Activated CD8-positive, alpha-beta memory T cell treated with anti-CD3 and anti-CD28 coated beads, Interleukin-2, amount 50 U/mL, for 24 hours (primary cell): ENCODE data around the gene HSPD1.
"Not testable (repeated sequence)": the region's sequence is repeated elsewhere in the genome, so short reads cannot be mapped to it uniquely, and the experiment has no call there.

Source experiments
- DNase-seq: peaks from one replicate; pipeline ENCODE4 v3.0.0-alpha.2; 2020; ENCODE audit errors: extremely low read depth

The HSPD1 gene

GRCh38 chr2:197496695-197497094 is 2.9 kb downstream of the HSPD1 start:
- DNase-seq = no peak

DNA sequence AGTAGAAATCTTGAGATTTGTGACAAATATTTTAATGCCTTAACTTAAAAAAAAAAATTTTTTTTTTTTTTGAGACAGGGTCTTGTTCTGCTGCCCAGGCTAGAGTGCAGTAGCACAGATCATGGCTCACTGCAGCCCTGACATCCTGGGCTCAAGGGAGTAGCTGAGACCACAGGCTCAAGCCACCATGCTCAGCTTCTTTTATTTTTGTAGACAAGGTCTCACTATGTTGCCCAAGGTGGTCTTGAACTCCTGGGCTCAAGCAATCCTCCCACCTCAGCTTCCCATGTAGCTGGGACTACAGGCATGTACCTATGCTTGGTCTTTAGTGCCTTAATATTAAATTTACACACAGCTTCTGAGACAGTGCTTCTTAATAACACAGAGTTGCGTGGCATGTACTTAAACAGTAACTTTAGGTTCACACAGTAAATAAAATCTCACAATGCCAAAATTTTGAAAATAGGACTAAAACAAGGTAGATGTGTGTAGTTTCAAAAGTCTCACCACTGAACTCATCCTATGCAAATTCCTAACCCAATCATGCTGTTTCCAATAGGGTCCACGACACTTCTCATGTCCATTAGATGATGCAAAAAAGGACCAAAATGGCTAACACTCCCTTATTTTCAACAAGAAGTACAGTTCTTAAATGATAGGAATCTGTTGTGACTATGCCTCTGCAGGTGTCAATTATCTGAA is 4.1 kb downstream of the HSPD1 start:
- no peak for DNase-seq

GRCh38 chr2:197487385-197487784 is 12.3 kb downstream of the HSPD1 start:
- DNase-seq = no peak

DNA sequence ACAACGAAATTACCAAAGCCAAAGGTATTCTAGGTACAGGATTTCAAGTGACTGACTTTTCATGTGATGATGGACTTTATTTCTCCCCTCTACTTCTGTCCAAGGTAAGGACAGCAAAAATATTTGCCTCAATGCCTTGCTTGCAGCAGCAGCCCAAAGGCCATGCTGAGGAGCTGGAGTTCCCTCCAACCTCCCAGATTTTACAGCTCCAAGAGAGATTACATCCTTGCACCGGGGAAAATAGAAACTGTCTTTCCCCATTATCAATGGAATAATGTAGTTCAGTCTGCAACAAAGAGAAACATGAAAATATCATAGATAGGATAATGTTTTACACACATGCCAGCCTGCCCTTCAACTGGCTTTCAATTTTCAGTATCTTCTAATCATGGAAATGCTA is 13.5 kb downstream of the HSPD1 start:
- no peak for DNase-seq

DNA sequence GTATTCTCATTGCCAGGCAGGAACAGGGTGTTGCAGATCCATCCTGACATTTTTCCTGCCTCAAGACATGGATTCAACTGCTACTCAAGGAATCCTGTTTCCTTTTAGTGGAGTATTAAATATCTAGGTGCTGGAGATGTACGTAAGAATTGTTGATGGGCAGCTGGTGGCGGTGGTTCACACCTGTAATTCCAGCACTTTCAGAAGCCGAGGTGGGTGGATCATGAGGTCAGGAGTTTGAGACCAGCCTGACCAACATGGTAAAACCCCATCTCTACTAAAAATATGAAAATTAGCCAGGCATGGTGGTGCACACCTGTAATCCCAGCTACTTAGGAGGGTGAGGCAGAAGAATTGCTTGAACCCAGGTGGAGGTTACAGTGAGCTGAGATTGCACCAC is 15.4 kb downstream of the HSPD1 start:
- DNase-seq = not testable (repeated sequence)

DNA sequence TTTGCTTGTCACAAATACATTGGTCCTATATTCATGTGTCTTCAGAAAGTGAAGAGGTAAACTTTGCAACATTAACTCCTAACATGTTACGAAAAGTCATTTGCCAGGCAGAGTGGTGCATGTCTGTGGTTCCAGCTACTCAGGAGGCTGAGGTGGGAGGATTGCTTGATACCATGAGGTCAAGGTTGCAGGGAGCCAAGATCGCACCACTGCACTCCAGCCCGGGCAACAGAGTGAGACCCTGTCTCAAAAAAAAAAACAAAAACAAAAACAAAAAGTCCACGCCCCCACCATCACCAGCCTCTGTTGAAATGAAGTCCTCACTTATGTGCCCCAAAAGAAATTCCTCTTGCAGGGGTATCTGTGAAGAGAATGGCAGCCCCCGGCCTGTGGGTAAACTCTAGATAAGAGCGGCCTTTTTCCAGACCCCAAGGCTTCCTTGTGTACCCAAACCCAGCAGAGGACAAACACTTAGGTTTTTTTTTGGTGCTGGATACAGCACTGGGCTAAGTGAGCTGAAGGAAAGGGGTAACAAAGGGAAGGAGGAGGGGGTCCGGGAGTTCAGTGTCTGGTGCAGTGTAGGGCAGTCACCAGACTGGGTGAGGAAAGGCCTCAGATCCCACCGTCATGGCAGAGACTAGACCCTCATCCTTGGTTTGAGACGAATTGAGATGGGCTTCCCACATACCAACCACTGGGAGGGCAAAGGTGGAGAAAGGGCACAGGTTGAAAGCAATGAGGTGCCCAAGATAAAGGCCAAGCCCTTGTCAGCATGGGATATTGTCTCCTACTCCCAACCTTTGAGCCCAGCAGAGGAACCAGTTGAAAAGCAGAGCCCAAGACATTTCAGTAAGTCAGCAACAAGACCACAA is 19.2 kb downstream of the HSPD1 start:
- no peak for DNase-seq

- no peak for DNase-seq
Measured at GRCh38 chr2:197477797-197478196, 21.8 kb downstream of the HSPD1 start.

- no peak for DNase-seq
Measured at GRCh38 chr2:197472166-197472565, 27.5 kb downstream of the HSPD1 start.

GRCh38 chr2:197464175-197464574 is 35.5 kb downstream of the HSPD1 start:
- no peak for DNase-seq

DNA sequence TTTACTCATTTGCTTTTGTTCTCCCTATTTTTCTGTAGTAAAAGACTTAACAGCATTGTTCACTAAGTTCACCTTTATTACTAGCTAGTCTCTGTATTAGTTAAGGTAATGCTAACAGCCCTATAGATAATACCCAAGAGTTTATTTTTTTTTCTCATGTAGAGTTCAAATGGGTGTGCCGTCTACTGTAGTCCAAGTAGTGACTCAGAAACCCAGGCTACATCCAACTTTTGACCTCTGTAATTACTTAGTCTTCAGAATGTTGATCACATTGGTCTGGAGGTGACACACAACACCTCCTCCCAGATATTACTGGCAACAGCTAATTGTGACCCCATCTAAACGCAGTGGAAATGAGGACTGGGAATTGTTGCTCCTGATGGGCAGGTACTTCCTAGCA is 38.6 kb downstream of the HSPD1 start:
- no peak for DNase-seq

DNA sequence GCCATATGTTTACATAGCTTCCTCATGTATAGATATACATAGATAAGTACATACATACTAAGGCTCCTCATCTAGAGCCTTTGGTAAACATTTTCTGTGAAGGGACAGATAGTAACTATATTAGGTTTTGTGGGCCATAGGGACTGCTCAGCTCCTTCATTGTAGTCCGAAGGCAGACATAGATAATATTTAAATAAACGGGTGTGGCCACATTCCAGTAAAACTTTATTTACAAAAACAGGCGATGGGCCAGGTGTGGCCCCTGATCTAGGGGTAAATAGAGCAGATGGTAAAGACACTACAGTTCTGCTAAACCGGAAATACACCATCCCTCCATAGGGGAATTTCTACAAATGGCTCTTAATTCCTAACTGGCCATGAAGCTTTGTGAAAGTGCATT is 39.0 kb downstream of the HSPD1 start:
- no peak for DNase-seq

DNA sequence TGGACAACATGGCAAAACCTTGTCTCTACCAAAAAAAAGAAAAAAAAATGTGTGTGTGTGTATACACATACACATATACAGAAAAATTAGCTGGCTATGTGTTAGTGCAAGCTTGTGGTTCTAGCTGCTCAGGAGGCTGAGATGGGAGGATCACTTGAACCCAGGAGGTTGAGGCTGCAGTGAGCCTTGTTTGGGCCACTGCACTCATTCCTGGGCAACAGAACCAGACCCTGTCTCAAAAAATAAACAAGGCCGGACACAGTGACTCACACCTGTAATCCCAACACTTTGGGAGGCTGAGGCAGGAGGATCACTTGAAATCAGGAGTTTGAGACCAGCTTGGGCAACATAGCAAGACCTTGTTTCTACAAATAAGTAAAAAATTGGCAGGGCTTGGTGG is 44.2 kb downstream of the HSPD1 start:
- DNase-seq = no peak

DNA sequence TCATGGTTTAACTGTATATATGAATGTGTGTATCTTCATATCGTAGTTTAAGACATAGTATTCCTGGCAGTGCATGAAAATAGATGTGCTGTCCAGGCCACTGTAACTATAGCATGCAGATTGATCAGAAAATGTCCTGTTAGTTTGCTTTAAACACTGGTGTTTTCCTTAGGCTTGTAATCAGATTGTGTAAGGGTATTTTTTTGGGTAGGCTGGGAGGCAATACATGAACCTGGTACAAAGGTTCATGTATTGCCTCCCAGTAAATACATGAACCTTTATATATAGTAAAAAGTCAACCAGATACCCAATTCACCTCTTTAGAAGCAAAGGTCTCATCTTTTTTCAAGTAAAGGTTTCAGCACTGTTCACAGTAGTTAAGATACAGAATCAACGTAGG is 44.7 kb downstream of the HSPD1 start:
- DNase-seq = no peak

DNA sequence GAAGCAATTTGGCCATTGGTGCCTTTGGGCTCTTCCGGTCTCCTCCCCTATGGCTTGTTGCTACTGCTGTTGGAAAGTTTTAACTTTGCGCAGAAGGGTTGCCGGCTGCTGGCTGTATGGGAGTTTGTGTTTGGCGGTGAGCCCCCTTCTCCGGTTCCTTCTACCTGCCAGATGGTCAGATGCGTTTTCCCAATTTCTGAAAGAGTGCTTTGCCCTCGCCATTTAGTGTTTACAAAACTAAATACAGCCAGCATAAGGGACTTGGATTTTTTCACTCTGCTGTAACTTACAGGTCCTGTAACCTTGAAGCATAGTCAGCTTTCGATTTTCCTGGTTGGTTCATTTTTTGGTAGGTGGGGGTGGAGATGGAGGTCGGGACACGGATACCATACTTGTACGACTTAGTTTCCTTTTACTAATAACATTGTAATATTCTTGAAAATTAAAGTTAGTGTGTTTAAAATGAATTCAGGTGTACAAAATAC is 45.7 kb downstream of the HSPD1 start:
- peak; percentile 51 for DNase-seq

DNA sequence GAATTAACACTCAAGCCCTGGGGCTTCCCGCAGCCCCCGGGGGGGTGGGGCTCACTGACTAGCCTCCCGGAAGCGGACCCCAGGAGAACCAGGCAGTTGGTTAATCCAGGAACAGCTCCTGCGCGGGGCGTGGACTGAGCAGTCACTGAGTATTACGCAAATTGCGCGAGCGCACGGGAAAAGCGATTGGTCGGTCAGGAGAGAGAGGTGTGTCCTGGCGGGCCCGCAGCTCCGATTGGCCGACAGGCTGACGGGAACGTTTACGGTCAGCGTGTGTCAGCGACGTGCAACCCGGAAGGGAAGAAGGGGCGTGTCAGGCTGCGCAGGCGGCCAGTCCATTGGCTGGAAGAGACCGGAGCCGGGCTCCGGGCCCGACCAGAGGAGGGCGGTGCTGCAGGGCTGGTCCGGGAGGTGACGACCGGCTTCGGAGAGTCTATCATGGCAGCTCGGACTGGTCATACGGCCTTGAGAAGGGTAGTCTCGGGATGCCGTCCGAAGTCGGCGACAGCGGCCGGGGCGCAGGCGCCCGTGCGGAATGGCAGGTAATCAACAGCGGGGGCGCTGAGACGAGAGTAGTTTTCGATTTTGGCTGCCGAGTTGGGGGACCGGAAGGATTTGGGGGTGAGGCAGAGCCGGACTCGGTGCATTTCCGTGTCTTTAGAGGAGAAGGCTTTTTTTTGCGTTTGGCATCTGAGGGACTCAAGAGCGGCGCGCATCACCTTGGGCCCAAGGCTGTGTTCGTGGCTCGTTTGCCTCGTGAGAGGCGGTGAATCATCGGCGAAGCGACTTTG is 46.3 kb downstream of the HSPD1 start, which contains the start of gene COQ10B:
Gene COQ10B (plus strand): TSS at position 430 of the 791 bp plus-strand sequence. CDS start 9 bp downstream, at position 439.
- peak; percentile 96 for DNase-seq

- no peak for DNase-seq
Measured at GRCh38 chr2:197452754-197453122, 46.9 kb downstream of the HSPD1 start.

GRCh38 chr2:197450935-197451358 is 48.7 kb downstream of the HSPD1 start:
- DNase-seq = not testable (repeated sequence)

DNA sequence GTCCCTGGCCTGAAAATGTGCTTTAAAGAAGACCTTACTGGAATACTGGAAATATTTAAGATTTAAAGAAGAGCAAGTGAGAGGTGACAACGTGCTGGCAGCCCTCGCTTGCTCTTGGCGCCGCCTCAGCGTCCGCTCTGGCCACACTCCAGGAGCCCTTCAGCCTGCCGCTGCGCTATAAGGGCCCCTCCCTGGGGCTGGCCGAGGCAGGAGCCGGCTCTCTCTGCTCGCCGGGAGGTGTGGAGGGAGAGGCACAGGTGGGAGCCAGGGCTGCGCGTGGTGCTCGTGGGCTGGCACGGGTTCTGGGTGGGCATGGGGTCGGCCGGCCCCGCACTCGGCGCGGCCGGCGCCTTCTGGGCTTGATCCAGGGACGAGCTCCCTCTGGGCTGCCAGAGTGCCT is 49.2 kb downstream of the HSPD1 start:
- no peak for DNase-seq

DNA sequence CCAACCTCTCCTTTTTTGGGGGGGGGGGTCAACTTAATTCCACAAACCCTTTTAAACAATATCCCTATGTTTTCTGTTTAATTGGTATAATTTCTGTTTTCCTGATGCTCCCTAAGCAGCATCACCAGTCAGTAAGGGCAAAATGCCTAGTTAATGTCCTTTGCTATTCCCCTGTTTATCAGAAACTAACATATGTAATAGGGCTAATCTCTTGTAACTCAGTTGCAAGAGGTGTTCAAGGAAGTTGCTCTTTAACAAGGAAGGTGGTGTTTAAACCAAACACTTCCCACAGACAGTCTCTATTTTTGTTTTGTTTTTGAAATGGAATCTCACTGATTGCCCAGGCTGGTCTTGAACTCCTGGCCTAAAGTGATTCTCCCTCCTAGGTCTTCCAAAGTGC is 52.8 kb downstream of the HSPD1 start:
- no peak for DNase-seq

DNA sequence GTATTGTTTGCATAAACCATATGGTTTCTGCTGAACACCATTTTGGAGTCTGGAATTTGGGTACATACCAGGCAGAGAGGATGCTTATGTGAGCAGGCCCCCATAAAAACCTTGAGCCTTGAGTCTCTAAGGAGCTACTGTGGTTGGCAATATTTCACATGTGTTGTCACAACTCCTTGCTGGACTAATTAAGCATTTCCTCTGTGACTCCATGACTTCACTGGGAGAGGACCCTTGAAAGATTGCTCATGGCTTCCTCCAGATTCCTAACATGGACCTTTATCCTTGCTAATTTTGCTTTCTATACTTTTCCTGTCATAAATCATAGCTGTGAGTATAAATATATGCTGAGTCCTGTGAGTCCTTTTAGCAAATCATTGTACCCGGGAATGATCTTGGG is 53.9 kb downstream of the HSPD1 start:
- DNase-seq = no peak

DNA sequence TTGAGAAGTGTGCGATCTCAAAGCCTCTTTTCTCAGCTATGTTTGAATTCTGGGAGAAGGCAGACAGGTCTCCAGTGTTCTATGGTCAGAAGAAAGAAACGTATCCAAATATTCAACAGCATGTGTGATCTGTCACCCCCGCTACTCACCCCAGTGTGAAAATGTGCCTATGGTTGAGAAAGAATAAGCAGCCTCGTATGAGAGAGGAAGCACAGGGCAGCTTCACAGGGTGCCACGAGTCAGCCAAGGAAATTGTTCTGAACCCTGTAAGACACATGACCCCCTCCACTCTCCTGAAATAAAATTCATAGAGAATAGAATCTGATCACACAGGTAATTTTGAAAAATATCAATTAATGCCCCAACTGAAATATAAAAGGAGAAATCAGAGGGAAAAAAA is 56.8 kb downstream of the HSPD1 start:
- DNase-seq = no peak

- DNase-seq = no peak
Measured at GRCh38 chr2:197437380-197437779, 62.3 kb downstream of the HSPD1 start.
